ENCODE measurements around the gene ZNF555.
"Not testable (repeated sequence)": the region's sequence is repeated elsewhere in the genome, so short reads cannot be mapped to it uniquely, and the experiment has no call there.

ZNF555 gene

GRCh38 chr19:2807379-2808128 lies 33.7 kb upstream of the ZNF555 start:
- no peak for DNase-seq

- DNase-seq = no peak
These were observed 32.9 kb upstream of the ZNF555 start for GRCh38 chr19:2808129-2808941.

GRCh38 chr19:2809387-2810140 lies 31.7 kb upstream of the ZNF555 start:
- no peak for DNase-seq

- DNase-seq = no peak
These were observed 30.9 kb upstream of the ZNF555 start for GRCh38 chr19:2810141-2811091.

- DNase-seq = no peak
These were observed 30.0 kb upstream of the ZNF555 start for GRCh38 chr19:2811221-2811722.

GRCh38 chr19:2811735-2812413 lies 29.4 kb upstream of the ZNF555 start:
- no peak for DNase-seq

- no peak for DNase-seq
These were observed 28.7 kb upstream of the ZNF555 start for GRCh38 chr19:2812414-2813234.

GRCh38 chr19:2813235-2814160 lies 27.8 kb upstream of the ZNF555 start:
- no peak for DNase-seq

- no peak for DNase-seq
These were observed 26.8 kb upstream of the ZNF555 start for GRCh38 chr19:2814426-2814825.

- DNase-seq = no peak
These were observed 26.1 kb upstream of the ZNF555 start for GRCh38 chr19:2815191-2815614.

GRCh38 chr19:2815923-2816322 lies 25.4 kb upstream of the ZNF555 start:
- DNase-seq = no peak

GRCh38 chr19:2816641-2817040 lies 24.6 kb upstream of the ZNF555 start:
- no peak for DNase-seq

- not testable (repeated sequence) for DNase-seq
These were observed 23.9 kb upstream of the ZNF555 start for GRCh38 chr19:2817237-2817829.

- peak; percentile 93 for DNase-seq
These were observed 21.6 kb upstream of the ZNF555 start, which contains the start of gene ZNF554 for GRCh38 chr19:2819540-2820111. Gene ZNF554, plus strand, starts transcription at chr19:2819868. Its CDS starts 204 bp downstream, at chr19:2820072.

- DNase-seq = no peak
These were observed 21.1 kb upstream of the ZNF555 start for GRCh38 chr19:2820112-2820702.

- DNase-seq = no peak
These were observed 18.4 kb upstream of the ZNF555 start for GRCh38 chr19:2822846-2823245.

GRCh38 chr19:2823646-2824045 lies 17.6 kb upstream of the ZNF555 start:
- no peak for DNase-seq

- DNase-seq = no peak
These were observed 17.1 kb upstream of the ZNF555 start for GRCh38 chr19:2824129-2824528.

Data from fibroblast of skin of right quadriceps (primary cell).